GM06990 (cell line): Measurements from ENCODE around the gene NUTM1.
A peak's percentile ranks its signal among the peaks of the same experiment; 100 is the strongest.

Source experiments
- DNase-seq: peaks from one replicate; pipeline ENCODE4 v3.0.0-alpha.2; 2011; ENCODE audit not compliant: insufficient read length; ENCODE audit errors: extremely low read depth
- H3K27me3 ChIP-seq: replicated peaks from 2 replicates; pipeline ENCODE4 v1.6.0; 2011; ENCODE audit warnings: low read length; ENCODE audit not compliant: control insufficient read depth, insufficient read depth
- H3K36me3 ChIP-seq: 2 replicates; pipeline ENCODE4 v1.5.1; 2011; ENCODE audit warnings: low read length; ENCODE audit not compliant: control insufficient read depth, insufficient read depth
- H3K4me3 ChIP-seq: replicated peaks from 2 replicates; pipeline ENCODE4 v1.5.1; 2011; ENCODE audit warnings: low read depth, mild to moderate bottlenecking, control low read depth, low read length
- TF ChIP-seq, protein P1 (sequence below): IDR thresholded peaks from 2 replicates; pipeline ENCODE4 v1.5.1; 2011; ENCODE audit warnings: low read length, control low read depth, mild to moderate bottlenecking, inconsistent platforms; ENCODE audit not compliant: insufficient read depth, poor library complexity, severe bottlenecking

The NUTM1 gene, protein sequence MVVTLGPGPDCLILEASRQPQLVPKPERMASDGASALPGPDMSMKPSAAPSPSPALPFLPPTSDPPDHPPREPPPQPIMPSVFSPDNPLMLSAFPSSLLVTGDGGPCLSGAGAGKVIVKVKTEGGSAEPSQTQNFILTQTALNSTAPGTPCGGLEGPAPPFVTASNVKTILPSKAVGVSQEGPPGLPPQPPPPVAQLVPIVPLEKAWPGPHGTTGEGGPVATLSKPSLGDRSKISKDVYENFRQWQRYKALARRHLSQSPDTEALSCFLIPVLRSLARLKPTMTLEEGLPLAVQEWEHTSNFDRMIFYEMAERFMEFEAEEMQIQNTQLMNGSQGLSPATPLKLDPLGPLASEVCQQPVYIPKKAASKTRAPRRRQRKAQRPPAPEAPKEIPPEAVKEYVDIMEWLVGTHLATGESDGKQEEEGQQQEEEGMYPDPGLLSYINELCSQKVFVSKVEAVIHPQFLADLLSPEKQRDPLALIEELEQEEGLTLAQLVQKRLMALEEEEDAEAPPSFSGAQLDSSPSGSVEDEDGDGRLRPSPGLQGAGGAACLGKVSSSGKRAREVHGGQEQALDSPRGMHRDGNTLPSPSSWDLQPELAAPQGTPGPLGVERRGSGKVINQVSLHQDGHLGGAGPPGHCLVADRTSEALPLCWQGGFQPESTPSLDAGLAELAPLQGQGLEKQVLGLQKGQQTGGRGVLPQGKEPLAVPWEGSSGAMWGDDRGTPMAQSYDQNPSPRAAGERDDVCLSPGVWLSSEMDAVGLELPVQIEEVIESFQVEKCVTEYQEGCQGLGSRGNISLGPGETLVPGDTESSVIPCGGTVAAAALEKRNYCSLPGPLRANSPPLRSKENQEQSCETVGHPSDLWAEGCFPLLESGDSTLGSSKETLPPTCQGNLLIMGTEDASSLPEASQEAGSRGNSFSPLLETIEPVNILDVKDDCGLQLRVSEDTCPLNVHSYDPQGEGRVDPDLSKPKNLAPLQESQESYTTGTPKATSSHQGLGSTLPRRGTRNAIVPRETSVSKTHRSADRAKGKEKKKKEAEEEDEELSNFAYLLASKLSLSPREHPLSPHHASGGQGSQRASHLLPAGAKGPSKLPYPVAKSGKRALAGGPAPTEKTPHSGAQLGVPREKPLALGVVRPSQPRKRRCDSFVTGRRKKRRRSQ

DNA sequence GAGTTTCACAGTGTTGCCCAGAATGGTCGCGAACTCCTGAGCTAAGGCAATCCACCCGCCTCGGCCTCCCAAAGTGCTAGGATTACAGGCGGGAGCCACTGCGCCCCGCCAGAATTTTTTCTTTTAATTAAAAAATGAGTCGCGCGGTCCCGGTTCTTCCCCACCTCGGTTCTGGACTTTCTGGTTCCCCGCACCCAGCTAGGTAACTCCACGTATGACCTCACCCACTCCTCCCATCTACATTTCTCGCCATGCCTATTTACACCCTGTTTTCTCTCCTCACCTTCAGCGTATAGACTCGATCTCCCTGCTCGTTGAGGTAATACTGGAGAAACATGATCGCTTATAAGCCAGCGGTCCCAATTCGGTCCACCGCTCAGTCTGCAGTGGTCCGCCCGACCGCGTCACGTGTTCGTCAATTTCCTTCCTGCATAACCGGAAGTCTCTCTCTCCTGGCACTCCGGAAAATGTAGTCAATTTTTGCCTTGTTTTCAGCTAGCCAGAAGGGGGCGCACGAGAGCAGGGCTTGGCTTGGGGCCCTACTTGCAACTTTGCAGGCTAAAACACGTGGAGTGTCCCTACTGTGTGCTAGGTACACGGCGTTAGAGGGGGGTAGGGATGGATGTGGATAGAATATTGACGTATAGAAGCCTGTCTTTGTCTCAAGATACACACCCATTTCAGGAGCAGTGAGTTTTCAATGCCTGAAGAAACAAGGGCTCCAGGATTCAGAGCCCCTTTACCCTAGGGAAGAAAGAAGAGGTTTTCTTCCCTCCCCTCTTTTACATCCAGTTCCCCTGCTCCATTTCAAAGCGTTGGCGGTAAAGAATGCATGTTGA is at the start of gene NUTM1, which contains the start of gene NOP10:
TSS of gene NUTM1 (plus strand) at position 579 of the 839 bp plus-strand sequence. CDS start 382 bp downstream, outside the sequence.
TSS of gene NOP10 (minus strand) at position 400 of the 839 bp plus-strand sequence. CDS start at position 337, 63 bp downstream.
- Histone ChIP-seq H3K27me3 (no peaks in the 10 kb centered on the region), H3K4me3 (peak within 1 kb of the TSS; percentile 88), H3K36me3 (no peaks in the 10 kb centered on the region; the same call in 1 of the 2 replicates)
- peak; percentile 87 for DNase-seq
- TF ChIP-seq, protein P1, sequence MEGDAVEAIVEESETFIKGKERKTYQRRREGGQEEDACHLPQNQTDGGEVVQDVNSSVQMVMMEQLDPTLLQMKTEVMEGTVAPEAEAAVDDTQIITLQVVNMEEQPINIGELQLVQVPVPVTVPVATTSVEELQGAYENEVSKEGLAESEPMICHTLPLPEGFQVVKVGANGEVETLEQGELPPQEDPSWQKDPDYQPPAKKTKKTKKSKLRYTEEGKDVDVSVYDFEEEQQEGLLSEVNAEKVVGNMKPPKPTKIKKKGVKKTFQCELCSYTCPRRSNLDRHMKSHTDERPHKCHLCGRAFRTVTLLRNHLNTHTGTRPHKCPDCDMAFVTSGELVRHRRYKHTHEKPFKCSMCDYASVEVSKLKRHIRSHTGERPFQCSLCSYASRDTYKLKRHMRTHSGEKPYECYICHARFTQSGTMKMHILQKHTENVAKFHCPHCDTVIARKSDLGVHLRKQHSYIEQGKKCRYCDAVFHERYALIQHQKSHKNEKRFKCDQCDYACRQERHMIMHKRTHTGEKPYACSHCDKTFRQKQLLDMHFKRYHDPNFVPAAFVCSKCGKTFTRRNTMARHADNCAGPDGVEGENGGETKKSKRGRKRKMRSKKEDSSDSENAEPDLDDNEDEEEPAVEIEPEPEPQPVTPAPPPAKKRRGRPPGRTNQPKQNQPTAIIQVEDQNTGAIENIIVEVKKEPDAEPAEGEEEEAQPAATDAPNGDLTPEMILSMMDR: peak; percentile 96

GRCh38 chr15:34297059-34297458 is 46.1 kb upstream of the NUTM1 start:
- TF ChIP-seq, protein P1: no peak
- peaks cover 8% of the 10 kb centered on the region for H3K36me3 ChIP-seq
- no peak overlapping the region for H3K4me3 ChIP-seq
- H3K27me3 ChIP-seq: no peaks in the 10 kb centered on the region
- no peak for DNase-seq

DNA sequence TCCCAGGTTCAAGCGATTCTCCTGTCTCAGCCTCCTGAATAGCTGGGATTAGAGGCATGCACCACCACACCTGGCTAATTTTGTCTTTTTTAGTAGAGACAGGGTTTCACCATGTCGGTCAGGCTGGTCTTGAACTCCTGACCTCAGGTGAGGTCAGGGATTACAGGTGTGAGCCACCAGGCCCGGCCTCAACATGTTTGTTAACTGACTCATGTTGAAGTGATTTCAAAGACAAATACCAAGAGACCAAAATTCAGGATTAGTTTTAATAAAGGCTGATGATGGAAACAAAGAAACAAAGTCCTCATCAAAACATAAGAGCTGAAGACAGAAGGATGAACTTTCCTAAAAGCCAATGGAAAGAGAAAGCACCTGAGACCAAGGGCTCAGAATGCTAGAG is 42.1 kb upstream of the NUTM1 start:
- H3K27me3 ChIP-seq: no peaks in the 10 kb centered on the region
- no peak overlapping the region for H3K4me3 ChIP-seq
- DNase-seq: no peak
- H3K36me3 ChIP-seq: peaks cover 2% of the 10 kb centered on the region; the same call in 1 of the 2 replicates
- TF ChIP-seq, protein P1: no peak

DNA sequence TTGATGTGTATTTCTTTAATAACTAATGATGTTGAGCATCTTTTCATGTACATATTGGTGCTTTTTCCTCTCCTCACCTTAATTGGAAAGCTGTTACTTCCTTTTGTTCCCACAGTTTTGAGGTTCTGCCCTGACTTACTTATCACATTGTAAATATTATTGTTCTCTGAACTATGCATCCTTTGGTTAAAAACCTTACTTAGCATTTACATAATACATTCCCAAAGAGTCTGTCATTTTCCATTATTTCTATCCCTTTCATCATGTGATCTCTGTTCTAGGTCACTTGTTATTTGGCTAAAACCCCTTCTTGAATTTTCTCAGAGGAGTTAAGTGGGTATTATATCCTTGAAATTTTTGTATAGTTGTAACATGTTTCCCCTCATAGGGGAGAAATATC is 38.5 kb upstream of the NUTM1 start:
- TF ChIP-seq, protein P1: no peak
- H3K36me3 ChIP-seq: peaks cover 4% of the 10 kb centered on the region; the same call in 1 of the 2 replicates
- no peaks in the 10 kb centered on the region for H3K27me3 ChIP-seq
- DNase-seq: no peak
- no peak overlapping the region for H3K4me3 ChIP-seq

- DNase-seq: no peak
- peaks cover 4% of the 10 kb centered on the region for H3K36me3 ChIP-seq
- H3K27me3 ChIP-seq: no peaks in the 10 kb centered on the region
- TF ChIP-seq, protein P1: no peak
- no peak overlapping the region for H3K4me3 ChIP-seq
Observed at GRCh38 chr15:34311563-34311962, 31.6 kb upstream of the NUTM1 start.
